Stimulated activated CD8-positive, alpha-beta memory T cell treated with anti-CD3 and anti-CD28 coated beads, Interleukin-7, amount 100 ng/mL, for 48 hours (primary cell): ENCODE data around the gene DPP6.

Experiments used
- DNase-seq, 2 donors: peaks; one replicate each; pipeline ENCODE4 v3.0.0-alpha.2; 2020; ENCODE audit warnings: low read depth in 1 of 2; ENCODE audit errors: extremely low read depth in 1 of 2

DPP6 gene

DNA sequence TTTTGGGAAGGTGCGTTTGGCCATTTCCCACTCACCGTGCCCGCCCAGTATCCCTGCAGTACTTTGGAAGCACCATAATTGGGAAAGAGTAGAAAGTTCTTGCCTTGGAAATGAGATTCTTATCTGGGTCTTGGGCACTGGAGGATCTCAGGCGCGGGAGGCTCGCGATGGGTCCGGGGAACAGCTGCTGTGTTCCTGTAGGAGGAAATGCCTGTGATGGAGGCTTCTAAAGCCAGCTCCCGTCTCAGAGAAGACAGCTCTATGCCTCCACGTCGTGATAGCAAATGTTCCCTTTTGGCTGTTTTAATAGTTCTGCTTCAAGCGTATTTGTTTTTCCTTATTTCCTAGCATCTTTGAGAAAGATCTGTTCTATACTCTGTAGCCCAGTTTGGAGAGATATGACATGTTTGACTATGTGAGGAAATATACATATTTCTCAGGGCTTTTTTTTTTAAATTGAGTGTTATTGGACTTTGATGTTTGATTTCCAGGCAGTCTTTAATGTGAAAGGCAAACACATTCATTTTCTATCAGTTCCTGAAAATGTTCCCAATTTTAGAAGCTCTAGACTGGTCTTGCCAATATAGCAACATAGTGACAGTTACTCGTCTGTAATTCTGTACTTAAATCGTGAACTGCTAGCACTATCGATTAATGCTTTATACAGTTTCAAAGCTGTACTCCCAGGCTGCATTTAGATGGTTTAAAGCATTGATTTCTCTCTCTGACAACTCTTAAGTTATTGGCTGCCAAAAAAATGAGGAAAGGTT, 280.8 kb downstream of the DPP6 start:
- DNase-seq = no peak

- DNase-seq = no peak
These were observed 284.1 kb downstream of the DPP6 start for GRCh38 chr7:154336295-154336694.

DNA sequence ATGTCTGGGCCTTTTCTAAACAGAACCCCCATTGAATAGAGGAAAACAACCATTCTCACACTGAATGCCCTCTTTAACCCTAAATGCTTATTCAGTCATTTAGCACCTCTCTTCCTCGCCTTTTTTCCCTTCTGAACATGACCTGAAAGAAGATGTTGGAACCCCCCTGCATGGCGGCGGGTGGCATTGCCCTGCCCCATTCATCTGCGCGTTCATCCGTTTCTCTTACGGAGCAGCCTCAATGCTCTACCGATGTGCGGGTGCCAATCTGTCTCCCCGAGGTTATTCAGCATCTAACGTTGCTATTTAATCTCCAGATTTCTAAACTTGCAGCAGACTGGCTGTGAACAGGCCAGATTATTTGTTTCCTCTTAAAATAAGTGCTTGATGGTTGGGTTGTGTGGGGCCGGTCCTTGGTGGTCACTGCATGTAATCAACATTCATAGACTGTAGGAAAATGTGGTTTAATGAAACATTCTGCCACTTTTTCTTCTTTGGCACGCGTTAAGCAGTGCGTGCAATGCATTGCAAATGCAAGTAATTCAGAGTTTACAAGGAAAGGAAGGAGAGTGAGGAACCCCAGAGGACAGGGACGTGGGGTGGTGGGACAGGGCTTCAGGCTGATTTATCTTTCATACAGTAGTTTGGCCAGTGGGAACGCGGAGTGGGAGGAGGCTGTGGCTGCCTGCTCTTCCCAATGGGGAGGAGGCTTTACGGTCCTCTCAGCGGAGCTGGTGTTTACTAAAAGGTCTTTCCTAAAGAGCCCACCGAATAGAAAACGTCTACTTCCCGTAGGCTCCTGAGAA, 286.7 kb downstream of the DPP6 start:
- DNase-seq = no peak

GRCh38 chr7:154342971-154343633, 290.9 kb downstream of the DPP6 start:
- no peak for DNase-seq

DNA sequence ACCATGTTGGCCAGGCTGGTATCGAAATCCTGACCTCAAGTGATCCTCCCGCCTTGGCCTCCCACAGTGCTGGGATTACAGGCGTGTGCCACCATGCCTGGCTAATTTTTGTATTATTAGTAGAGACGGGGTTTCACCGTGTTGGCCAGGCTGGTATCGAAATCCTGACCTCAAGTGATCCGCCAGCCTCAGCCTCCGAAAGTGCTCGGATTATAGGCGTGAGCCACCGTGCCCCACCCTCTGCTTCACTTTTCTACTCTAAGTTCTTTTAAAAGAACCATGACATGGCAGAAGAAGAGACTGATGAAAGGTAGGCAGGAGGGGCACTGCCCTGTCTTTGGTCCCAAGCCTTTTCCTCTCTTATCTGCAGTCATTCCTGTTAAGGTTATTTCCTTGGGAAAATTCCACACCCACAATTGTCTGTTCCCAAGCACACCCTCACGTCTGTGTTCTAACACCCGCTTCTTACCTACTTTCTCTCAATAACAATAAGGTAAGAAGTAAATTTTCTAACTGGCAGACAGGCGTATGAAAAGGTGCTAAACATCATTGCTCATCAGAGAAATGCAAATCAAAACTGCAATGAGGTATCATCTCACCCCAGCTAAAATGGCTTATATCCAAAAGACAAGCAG, 291.7 kb downstream of the DPP6 start:
- no peak for DNase-seq

GRCh38 chr7:154345093-154345492, 292.9 kb downstream of the DPP6 start:
- DNase-seq = no peak

GRCh38 chr7:154347700-154348266, 295.6 kb downstream of the DPP6 start:
- DNase-seq = no peak

GRCh38 chr7:154350892-154351291, 298.7 kb downstream of the DPP6 start:
- DNase-seq = no peak

GRCh38 chr7:154353355-154353767, 301.2 kb downstream of the DPP6 start:
- DNase-seq = no peak

GRCh38 chr7:154364170-154364569, 312.0 kb downstream of the DPP6 start:
- no peak for DNase-seq

DNA sequence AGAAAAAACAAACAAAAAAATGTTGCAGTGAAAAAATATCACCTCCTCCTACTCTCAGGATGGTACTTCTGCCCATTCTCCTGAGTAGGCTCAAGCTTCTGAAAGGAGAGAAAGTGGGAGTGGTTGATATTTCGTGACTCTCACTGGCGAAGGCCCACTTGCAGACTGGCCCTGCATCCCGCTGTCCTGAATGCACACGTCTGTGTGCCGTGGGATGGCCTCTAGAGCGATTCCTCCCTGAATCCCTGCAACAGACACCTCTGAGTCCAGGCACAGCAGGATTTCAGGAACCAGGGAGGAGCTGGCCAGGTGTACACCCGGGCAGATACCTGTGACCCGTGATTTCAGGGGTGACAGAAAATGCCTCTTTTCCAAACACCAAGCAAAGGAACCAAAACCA, 319.2 kb downstream of the DPP6 start:
- no peak for DNase-seq

DNA sequence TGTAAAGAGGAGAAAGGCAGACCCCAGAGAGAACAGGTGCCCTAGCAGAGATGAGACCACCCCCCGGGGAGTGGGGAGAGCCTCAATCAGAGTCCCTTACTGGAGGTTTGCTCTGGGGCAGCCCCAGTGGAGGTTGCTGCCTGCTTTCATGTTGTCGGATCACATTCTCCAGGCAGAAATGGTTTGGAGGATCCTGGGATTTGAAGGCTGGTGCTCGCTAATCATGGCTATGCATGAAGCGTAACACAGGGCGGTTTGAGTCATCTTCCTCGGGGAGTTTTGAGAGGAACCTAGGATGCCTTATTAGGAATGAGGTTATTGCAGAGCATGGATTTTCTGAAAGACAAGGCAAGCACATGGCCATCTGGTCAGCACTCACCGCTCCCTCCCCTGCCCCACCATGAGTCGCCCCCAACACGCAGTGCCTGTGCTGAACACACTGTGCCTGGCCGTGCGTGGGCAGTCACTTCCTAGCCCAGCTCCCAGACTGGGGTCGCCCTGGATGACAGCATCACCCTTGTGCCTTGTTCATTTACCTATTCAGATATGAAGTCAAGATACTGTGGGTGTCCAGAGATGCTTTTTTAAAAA, 319.9 kb downstream of the DPP6 start:
- no peak for DNase-seq

GRCh38 chr7:154373956-154374355, 321.8 kb downstream of the DPP6 start:
- DNase-seq = no peak

DNA sequence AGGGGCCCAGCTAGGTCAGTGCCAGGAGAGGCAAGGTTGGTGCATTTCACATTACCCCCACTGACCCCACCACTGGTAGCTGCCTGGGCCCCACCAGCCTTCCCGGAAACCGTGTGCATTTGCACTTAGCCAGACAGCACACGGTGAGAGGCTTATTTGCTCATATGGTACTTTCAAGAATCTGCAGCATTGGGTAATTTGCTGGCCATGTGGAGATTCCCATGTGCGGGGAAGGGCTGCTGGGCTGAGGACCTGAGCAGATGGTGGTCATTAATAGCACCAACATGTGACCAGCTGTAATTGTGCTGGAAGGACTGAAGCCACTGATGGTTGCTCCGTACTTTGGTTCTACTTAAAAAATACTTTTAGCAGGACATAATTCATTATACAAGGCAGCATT, 323.8 kb downstream of the DPP6 start:
- DNase-seq = no peak

DNA sequence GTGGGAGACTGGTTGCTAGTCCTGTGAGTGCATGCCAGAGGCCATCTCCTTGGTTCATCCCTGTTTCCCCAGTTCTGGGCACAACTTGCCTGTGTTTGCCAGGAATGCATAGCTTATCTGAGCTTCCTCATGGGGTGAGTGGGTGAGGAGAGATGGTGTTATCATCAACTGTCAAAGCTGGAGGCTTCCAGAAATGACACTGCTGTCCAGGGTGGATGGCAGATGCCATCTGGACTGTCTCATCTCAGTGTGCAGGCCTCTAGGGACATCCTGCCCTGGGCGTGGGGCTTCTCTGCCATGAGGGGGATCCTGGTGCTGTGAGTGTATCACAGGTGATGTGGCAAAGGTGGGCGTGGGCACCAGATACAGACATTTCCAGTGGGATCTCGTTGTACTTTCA, 328.6 kb downstream of the DPP6 start:
- DNase-seq = no peak

GRCh38 chr7:154383045-154383444, 330.8 kb downstream of the DPP6 start:
- no peak for DNase-seq

- no peak for DNase-seq
These were observed 333.0 kb downstream of the DPP6 start for GRCh38 chr7:154385214-154385613.

DNA sequence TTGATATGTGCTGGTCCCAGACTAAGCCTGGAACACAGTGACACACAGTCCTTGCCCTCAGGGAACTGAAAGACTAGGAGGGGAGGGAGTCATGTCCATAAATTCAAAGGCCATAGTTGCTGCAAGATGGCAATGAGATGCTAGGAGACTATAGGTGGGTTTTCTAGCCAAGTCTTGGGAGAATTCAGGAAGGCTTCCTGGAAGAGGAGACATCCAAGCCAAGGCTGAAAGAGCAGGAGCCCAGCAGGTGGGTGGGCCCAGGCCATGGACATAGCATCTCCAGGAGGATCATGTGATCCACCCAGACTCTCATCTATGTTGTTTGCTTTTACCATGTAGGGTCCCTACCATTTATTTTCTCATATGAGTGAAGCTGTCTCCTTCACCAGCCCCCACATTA, 335.1 kb downstream of the DPP6 start:
- DNase-seq = no peak

- DNase-seq = no peak
These were observed 336.2 kb downstream of the DPP6 start for GRCh38 chr7:154388412-154388811.

- DNase-seq = no peak
These were observed 336.8 kb downstream of the DPP6 start for GRCh38 chr7:154388999-154389398.

DNA sequence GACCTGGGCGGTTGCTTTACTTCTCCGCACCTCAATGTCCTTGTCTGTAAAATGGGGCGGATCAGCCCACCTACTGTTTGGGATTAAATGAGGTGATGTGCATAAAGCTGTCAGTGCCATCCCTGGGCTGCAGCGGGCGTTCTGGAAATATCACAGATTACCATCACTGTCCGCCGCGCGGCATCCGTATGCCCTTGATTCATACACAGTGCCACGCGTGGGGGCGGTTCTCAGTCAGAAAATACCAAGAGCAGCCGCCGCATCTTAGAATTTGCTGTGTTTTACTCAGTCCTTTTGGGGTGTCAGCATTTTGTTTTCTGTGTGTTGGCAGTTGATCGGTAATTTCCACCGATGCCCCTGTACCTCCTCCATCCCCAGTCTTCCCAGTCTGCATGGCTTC, 338.8 kb downstream of the DPP6 start:
- DNase-seq = no peak
